HEK293 (cell line): ENCODE data around the gene FOXO6.

ENCODE experiments used
- CTCF ChIA-PET: fragments of 350-600 bp; formaldehyde crosslinking; extraction: SDS; loops from one replicate; lab custom pipeline; 2021; ENCODE audit warnings: antibody characterized with exemption; lab: Yijun Ruan, JAX
- POLR2A ChIA-PET: fragments of 300-600 bp; formaldehyde crosslinking; extraction: SDS; loops from one replicate; lab custom pipeline; 2020; ENCODE audit warnings: antibody characterized with exemption, inconsistent platforms; lab: Yijun Ruan, JAX
- H3K27ac ChIP-seq: fragments of 200-500 bp; sonication (Bioruptor generic); 2 replicates; pipeline ENCODE4 v1.5.1; 2014; ENCODE audit warnings: low read depth, low read length, control low read depth, inconsistent platforms; ENCODE audit errors: extremely low read depth
- H3K36me3 ChIP-seq, 2 experiments: fragments of 200-500 bp in 1 of 2; sonication (Bioruptor generic) in 1 of 2; 1 replicate in 1 of 2; 2 replicates in 1 of 2; pipeline ENCODE4 v1.5.1; 2014 to 2017; ENCODE audit warnings: inconsistent platforms in 2 of 2, low read length in 2 of 2; ENCODE audit not compliant: control insufficient read depth in 2 of 2, insufficient read depth in 1 of 2
- H3K4me1 ChIP-seq: fragments of 200-500 bp; sonication (Bioruptor generic); 2 replicates; pipeline ENCODE4 v1.5.1; 2014; ENCODE audit warnings: mild to moderate bottlenecking, low read length, inconsistent platforms; ENCODE audit not compliant: control insufficient read depth, insufficient read depth
- H3K4me3 ChIP-seq: 2 replicates; pipeline ENCODE4 v1.5.1; 2011; ENCODE audit warnings: low read depth, mild to moderate bottlenecking, control low read depth, low read length, moderate library complexity
- H3K9me3 ChIP-seq: fragments of 200-500 bp; sonication (Bioruptor generic); 2 replicates; pipeline ENCODE4 v1.5.1; 2014; ENCODE audit warnings: low read depth, low read length, inconsistent platforms; ENCODE audit not compliant: control insufficient read depth, insufficient read depth
- EGR2 ChIP-seq: fragments of 450-650 bp; formaldehyde crosslinking; IDR thresholded peaks from 2 replicates; pipeline ENCODE4 v1.5.1; 2016; ENCODE audit warnings: low read depth, missing biosample characterization, missing genetic modification characterization
- FEZF1 ChIP-seq: fragments of 450-650 bp; formaldehyde crosslinking; IDR thresholded peaks from 2 replicates; pipeline ENCODE4 v1.5.1; 2016; ENCODE audit warnings: missing biosample characterization, missing genetic modification characterization
- OSR2 ChIP-seq: fragments of 450-650 bp; formaldehyde crosslinking; IDR thresholded peaks from 2 replicates; pipeline ENCODE4 v1.5.1; 2016; ENCODE audit warnings: missing biosample characterization, missing genetic modification characterization
- SP3 ChIP-seq: fragments of 450-650 bp; formaldehyde crosslinking; IDR thresholded peaks from 2 replicates; pipeline ENCODE4 v1.5.1; 2016; ENCODE audit warnings: missing biosample characterization, missing genetic modification characterization
- ZBTB17 ChIP-seq: fragments of 450-650 bp; formaldehyde crosslinking; IDR thresholded peaks from 2 replicates; pipeline ENCODE4 v1.5.1; 2016; ENCODE audit warnings: missing biosample characterization, missing genetic modification characterization
- ZFHX2 ChIP-seq: fragments of 450-650 bp; formaldehyde crosslinking; conservative IDR thresholded peaks from 2 replicates; pipeline ENCODE4 v1.5.1; 2016; ENCODE audit warnings: missing biosample characterization, missing genetic modification characterization
- ZFP37 ChIP-seq: fragments of 450-650 bp; formaldehyde crosslinking; IDR thresholded peaks from 2 replicates; pipeline ENCODE4 v1.5.1; 2016; ENCODE audit warnings: missing biosample characterization, missing genetic modification characterization
- ZIC2 ChIP-seq: fragments of 450-650 bp; formaldehyde crosslinking; IDR thresholded peaks from 2 replicates; pipeline ENCODE4 v1.5.1; 2016; ENCODE audit warnings: missing biosample characterization, missing genetic modification characterization
- ZNF112 ChIP-seq: fragments of 450-650 bp; formaldehyde crosslinking; IDR thresholded peaks from 2 replicates; pipeline ENCODE4 v1.5.0; 2017; ENCODE audit warnings: missing biosample characterization, missing genetic modification characterization
- ZNF18 ChIP-seq: fragments of 450-650 bp; formaldehyde crosslinking; IDR thresholded peaks from 2 replicates; pipeline ENCODE4 v1.5.1; 2016; ENCODE audit warnings: missing biosample characterization, missing genetic modification characterization
- ZNF223 ChIP-seq: fragments of 450-650 bp; formaldehyde crosslinking; IDR thresholded peaks from 2 replicates; pipeline ENCODE4 v1.5.1; 2016; ENCODE audit warnings: missing biosample characterization, missing genetic modification characterization
- ZNF239 ChIP-seq: fragments of 450-650 bp; formaldehyde crosslinking; IDR thresholded peaks from 2 replicates; pipeline ENCODE4 v1.5.1; 2016; ENCODE audit warnings: missing biosample characterization, missing genetic modification characterization
- ZNF311 ChIP-seq: fragments of 450-650 bp; formaldehyde crosslinking; IDR thresholded peaks from 2 replicates; pipeline ENCODE4 v1.5.1; 2017; ENCODE audit warnings: missing biosample characterization, missing genetic modification characterization, borderline replicate concordance
- ZNF324 ChIP-seq: fragments of 450-650 bp; formaldehyde crosslinking; IDR thresholded peaks from 2 replicates; pipeline ENCODE4 v1.5.1; 2016; ENCODE audit warnings: missing biosample characterization, missing genetic modification characterization
- ZNF350 ChIP-seq: fragments of 450-650 bp; formaldehyde crosslinking; IDR thresholded peaks from 2 replicates; pipeline ENCODE4 v1.5.0; 2017; ENCODE audit warnings: missing biosample characterization, mild to moderate bottlenecking, missing genetic modification characterization
- ZNF354C ChIP-seq: fragments of 450-650 bp; formaldehyde crosslinking; IDR thresholded peaks from 2 replicates; pipeline ENCODE4 v1.5.1; 2016; ENCODE audit warnings: missing biosample characterization, missing genetic modification characterization, low read depth, borderline replicate concordance
- ZNF423 ChIP-seq: fragments of 450-650 bp; formaldehyde crosslinking; IDR thresholded peaks from 2 replicates; pipeline ENCODE4 v1.5.1; 2016; ENCODE audit warnings: missing biosample characterization, missing genetic modification characterization
- ZNF596 ChIP-seq: fragments of 450-650 bp; IDR thresholded peaks from 2 replicates; pipeline ENCODE4 v1.5.0; 2018; ENCODE audit warnings: missing biosample characterization, mild to moderate bottlenecking, missing genetic modification characterization, moderate library complexity
- ZNF600 ChIP-seq: fragments of 450-650 bp; formaldehyde crosslinking; IDR thresholded peaks from 2 replicates; pipeline ENCODE4 v1.5.1; 2016; ENCODE audit warnings: missing biosample characterization, missing genetic modification characterization
- ZNF610 ChIP-seq: fragments of 450-650 bp; formaldehyde crosslinking; IDR thresholded peaks from 2 replicates; pipeline ENCODE4 v1.5.1; 2016; ENCODE audit warnings: missing biosample characterization, missing genetic modification characterization, borderline replicate concordance
- ZNF621 ChIP-seq: fragments of 450-650 bp; formaldehyde crosslinking; IDR thresholded peaks from 2 replicates; pipeline ENCODE4 v1.5.1; 2017; ENCODE audit warnings: missing biosample characterization, missing genetic modification characterization
- ZNF623 ChIP-seq: fragments of 450-650 bp; formaldehyde crosslinking; IDR thresholded peaks from 2 replicates; pipeline ENCODE4 v1.5.1; 2016; ENCODE audit warnings: missing biosample characterization, missing genetic modification characterization
- ZNF624 ChIP-seq: fragments of 450-650 bp; formaldehyde crosslinking; IDR thresholded peaks from 2 replicates; pipeline ENCODE4 v1.5.1; 2017; ENCODE audit warnings: missing biosample characterization, missing genetic modification characterization
- ZNF658 ChIP-seq: fragments of 450-650 bp; formaldehyde crosslinking; IDR thresholded peaks from 2 replicates; pipeline ENCODE4; 2016; ENCODE audit warnings: missing biosample characterization, missing genetic modification characterization
- ZNF791 ChIP-seq: fragments of 450-650 bp; formaldehyde crosslinking; IDR thresholded peaks from 2 replicates; pipeline ENCODE4 v1.5.1; 2016; ENCODE audit warnings: missing biosample characterization, missing genetic modification characterization
- TF ChIP-seq, protein P1 (sequence below): fragments of 450-650 bp; formaldehyde crosslinking; IDR thresholded peaks from 2 replicates; pipeline ENCODE4 v1.5.1; 2016; ENCODE audit warnings: missing biosample characterization, missing genetic modification characterization
- TF ChIP-seq, protein P2 (sequence below): fragments of 450-650 bp; formaldehyde crosslinking; IDR thresholded peaks from 2 replicates; pipeline ENCODE4 v1.5.1; 2017; ENCODE audit warnings: missing biosample characterization, missing genetic modification characterization

Gene FOXO6

GRCh38 chr1:41389009-41389408 is 27.8 kb downstream of the FOXO6 start:
- ChIA-PET CTCF (interaction anchor here (0.6 to 1.0 kb wide), 2 partner anchors 19 to 423 kb away, joined by 3 to 6 read pairs; no protein-coding TSS in a partner anchor), POLR2A (no interaction called here)
- H3K27ac ChIP-seq, result no peak overlapping the region
- TF ChIP-seq FEZF1 (tag by site-specific recombination) (no peak), ZIC2 (peak; percentile 47; the same call in 1 of the 2 replicates), ZNF324 (no peak), EGR2 (peak; percentile 65), ZFHX2 (tag by site-specific recombination) (peak; percentile 63)
- H3K36me3 ChIP-seq, result no peaks in the 10 kb centered on the region
- H3K4me3 ChIP-seq, result no peak overlapping the region
- peaks cover 7% of the 10 kb centered on the region for H3K4me1 ChIP-seq
- H3K9me3 ChIP-seq, result no peaks in the 10 kb centered on the region

DNA sequence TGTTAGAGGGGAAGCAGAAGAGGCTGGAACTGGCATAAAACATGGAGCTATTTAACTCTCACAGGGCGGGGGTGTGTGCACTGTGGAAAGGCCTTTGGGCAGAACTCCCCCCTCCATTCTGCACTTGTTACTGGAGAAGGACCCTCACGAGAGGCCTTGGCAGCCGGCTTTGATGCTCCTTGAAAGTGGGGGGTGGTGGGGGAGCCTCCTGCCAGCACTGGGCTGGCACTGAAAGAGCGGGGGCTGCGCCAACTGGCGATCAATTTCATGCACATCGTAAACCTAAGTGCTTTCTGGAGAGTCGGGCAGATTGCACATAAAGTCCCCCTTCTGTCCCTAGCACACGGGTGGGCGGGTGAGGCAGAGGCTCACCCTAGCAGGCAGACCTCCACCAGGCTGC is 28.9 kb downstream of the FOXO6 start:
- H3K9me3 ChIP-seq, result no peaks in the 10 kb centered on the region
- H3K27ac ChIP-seq, result no peak overlapping the region
- ChIA-PET CTCF (no interaction called here), POLR2A (no interaction called here)
- peaks cover 7% of the 10 kb centered on the region for H3K4me1 ChIP-seq
- H3K4me3 ChIP-seq, result no peak overlapping the region
- TF ChIP-seq ZNF354C (tag by site-specific recombination), result no peak
- no peak for TF ChIP-seq ZNF423 (tag by site-specific recombination)
- TF ChIP-seq ZNF623, result no peak
- no peak for TF ChIP-seq ZNF610 (tag by site-specific recombination)
- TF ChIP-seq ZNF621 (tag by site-specific recombination), result no peak
- TF ChIP-seq, protein P1, sequence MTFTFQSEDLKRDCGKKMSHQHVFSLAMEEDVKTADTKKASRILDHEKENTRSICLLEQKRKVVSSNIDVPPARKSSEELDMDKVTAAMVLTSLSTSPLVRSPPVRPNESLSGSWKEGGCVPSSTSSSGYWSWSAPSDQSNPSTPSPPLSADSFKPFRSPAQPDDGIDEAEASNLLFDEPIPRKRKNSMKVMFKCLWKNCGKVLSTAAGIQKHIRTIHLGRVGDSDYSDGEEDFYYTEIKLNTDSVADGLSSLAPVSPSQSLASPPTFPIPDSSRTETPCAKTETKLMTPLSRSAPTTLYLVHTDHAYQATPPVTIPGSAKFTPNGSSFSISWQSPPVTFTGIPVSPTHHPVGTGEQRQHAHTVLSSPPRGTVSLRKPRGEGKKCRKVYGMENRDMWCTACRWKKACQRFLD (tag by site-specific recombination), result no peak
- TF ChIP-seq ZNF658 (tag by site-specific recombination), result no peak
- TF ChIP-seq ZNF112 (tag by site-specific recombination), result no peak
- no peak for TF ChIP-seq OSR2
- TF ChIP-seq ZFP37 (tag by site-specific recombination), result no peak
- no peak for TF ChIP-seq ZNF600 (tag by site-specific recombination)
- TF ChIP-seq ZNF223 (tag by site-specific recombination), result no peak
- TF ChIP-seq EGR2, result peak; percentile 15; the same call in 1 of the 2 replicates
- no peak for TF ChIP-seq ZNF350 (tag by site-specific recombination)
- TF ChIP-seq ZNF596 (tag by site-specific recombination), result no peak
- TF ChIP-seq ZNF791 (tag by site-specific recombination), result no peak
- no peak for TF ChIP-seq ZBTB17 (tag by site-specific recombination)
- TF ChIP-seq ZFHX2 (tag by site-specific recombination), result peak; percentile 41
- TF ChIP-seq ZNF624 (tag by site-specific recombination), result no peak
- TF ChIP-seq, protein P2, sequence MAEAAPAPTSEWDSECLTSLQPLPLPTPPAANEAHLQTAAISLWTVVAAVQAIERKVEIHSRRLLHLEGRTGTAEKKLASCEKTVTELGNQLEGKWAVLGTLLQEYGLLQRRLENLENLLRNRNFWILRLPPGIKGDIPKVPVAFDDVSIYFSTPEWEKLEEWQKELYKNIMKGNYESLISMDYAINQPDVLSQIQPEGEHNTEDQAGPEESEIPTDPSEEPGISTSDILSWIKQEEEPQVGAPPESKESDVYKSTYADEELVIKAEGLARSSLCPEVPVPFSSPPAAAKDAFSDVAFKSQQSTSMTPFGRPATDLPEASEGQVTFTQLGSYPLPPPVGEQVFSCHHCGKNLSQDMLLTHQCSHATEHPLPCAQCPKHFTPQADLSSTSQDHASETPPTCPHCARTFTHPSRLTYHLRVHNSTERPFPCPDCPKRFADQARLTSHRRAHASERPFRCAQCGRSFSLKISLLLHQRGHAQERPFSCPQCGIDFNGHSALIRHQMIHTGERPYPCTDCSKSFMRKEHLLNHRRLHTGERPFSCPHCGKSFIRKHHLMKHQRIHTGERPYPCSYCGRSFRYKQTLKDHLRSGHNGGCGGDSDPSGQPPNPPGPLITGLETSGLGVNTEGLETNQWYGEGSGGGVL (tag by site-specific recombination), result peak; percentile 38; the same call in 1 of the 2 replicates
- TF ChIP-seq ZNF239 (tag by site-specific recombination), result no peak
- TF ChIP-seq ZNF18, result no peak
- no peak for TF ChIP-seq ZNF311 (tag by site-specific recombination)
- no peak for TF ChIP-seq SP3 (tag by site-specific recombination)
- TF ChIP-seq, all 188 proteins: peak for 3
- H3K36me3 ChIP-seq, result no peaks in the 10 kb centered on the region
